ENCODE data around the gene OR1L4.

OR1L4 gene, protein sequence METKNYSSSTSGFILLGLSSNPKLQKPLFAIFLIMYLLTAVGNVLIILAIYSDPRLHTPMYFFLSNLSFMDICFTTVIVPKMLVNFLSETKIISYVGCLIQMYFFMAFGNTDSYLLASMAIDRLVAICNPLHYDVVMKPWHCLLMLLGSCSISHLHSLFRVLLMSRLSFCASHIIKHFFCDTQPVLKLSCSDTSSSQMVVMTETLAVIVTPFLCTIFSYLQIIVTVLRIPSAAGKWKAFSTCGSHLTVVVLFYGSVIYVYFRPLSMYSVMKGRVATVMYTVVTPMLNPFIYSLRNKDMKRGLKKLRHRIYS

GRCh38 chr9:122723690-122724089, at the start of gene OR1L4:
Gene OR1L4, plus strand, starts transcription at chr9:122723990. Its CDS starts 0 bp downstream, at chr9:122723990.
- TF ChIP-seq, protein P1, sequence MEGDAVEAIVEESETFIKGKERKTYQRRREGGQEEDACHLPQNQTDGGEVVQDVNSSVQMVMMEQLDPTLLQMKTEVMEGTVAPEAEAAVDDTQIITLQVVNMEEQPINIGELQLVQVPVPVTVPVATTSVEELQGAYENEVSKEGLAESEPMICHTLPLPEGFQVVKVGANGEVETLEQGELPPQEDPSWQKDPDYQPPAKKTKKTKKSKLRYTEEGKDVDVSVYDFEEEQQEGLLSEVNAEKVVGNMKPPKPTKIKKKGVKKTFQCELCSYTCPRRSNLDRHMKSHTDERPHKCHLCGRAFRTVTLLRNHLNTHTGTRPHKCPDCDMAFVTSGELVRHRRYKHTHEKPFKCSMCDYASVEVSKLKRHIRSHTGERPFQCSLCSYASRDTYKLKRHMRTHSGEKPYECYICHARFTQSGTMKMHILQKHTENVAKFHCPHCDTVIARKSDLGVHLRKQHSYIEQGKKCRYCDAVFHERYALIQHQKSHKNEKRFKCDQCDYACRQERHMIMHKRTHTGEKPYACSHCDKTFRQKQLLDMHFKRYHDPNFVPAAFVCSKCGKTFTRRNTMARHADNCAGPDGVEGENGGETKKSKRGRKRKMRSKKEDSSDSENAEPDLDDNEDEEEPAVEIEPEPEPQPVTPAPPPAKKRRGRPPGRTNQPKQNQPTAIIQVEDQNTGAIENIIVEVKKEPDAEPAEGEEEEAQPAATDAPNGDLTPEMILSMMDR (conservative IDR thresholded peaks at IDR 0.05; ENCODE audit: low read depth, low read length): no peak
- no peak for DNase-seq (ENCODE audit: low read depth)
- H3K4me3 ChIP-seq (ENCODE audit: low read length): no peak within 1 kb of the TSS

DNA sequence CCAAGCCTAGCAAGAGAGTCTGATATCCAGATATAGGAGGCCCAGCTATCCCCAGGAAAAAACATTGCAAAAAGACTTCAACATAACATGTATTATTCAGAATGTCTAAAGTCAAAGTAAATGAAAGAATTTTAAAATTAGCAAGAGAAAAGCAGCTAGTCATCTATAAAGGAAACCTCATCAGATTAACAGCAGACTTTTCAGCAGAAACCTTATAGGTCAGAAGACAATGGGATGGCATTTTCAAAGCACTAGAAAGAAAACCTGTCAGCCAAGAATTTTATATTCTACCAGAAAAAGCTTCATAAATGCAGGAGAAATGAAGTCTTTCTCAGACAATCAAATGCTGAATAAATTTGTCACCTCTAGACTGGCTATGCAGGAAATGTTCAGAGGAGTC, 38.9 kb upstream of the OR1L4 start:
- TF ChIP-seq, protein P1 (conservative IDR thresholded peaks at IDR 0.05; ENCODE audit: low read depth, low read length): no peak
- no peak for DNase-seq (ENCODE audit: low read depth)
- H3K4me3 ChIP-seq (ENCODE audit: low read length): no peak overlapping the region

DNA sequence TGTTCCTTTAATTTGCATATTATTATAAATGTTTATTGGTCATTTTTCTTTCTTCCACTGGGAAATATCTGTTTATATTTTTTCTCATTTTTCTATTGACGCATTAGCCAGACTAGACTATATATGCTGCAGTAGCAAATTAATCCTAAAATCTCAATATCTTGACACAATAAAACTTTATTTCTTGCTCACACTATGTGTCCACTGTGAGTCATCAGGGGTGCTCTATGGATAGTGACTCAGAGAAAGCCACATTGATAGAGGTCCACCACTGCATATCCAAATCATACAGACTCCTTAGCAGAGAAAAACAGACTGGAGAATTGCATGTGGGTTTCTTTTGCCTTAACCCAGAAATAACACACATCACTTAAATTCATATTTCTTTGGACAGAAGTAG, 28.1 kb upstream of the OR1L4 start:
- H3K4me3 ChIP-seq (ENCODE audit: low read length): no peak overlapping the region
- no peak for DNase-seq (ENCODE audit: low read depth)
- TF ChIP-seq, protein P1 (conservative IDR thresholded peaks at IDR 0.05; ENCODE audit: low read depth, low read length): no peak

- TF ChIP-seq, protein P1 (conservative IDR thresholded peaks at IDR 0.05; ENCODE audit: low read depth, low read length): no peak
- H3K4me3 ChIP-seq (ENCODE audit: low read length): no peak overlapping the region
- DNase-seq (ENCODE audit: low read depth): no peak
These were observed 5.8 kb upstream of the OR1L4 start for GRCh38 chr9:122718038-122718437.

DNA sequence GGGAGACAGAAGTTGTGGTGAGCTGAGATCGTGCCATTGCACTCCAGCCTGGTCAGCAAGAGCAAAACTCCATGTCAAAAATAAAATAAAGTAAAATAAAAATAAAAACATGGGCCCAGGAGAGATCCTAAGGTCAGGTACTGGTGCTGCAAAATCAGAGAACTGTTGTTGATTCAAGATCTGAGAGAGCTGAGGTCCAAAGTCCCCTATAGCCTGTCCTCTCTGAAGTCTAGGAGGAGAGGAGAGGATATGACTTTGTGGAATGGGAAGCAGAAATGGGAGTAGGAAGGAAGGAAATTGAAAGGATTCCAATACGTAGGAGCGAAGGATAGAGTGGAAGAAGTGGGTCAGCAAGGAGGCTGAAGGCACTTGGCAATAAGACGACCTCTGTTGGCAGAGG, 4.6 kb upstream of the OR1L4 start:
- TF ChIP-seq, protein P1 (conservative IDR thresholded peaks at IDR 0.05; ENCODE audit: low read depth, low read length): no peak
- H3K4me3 ChIP-seq (ENCODE audit: low read length): no peak overlapping the region
- DNase-seq (ENCODE audit: low read depth): no peak

GRCh38 chr9:122742003-122742402, 18.2 kb downstream of the OR1L4 start, which contains the start of gene OR1L6:
Gene OR1L6, plus strand, starts transcription at chr9:122742303. Its CDS starts 7,545 bp downstream, at chr9:122749848.
- TF ChIP-seq, protein P1 (conservative IDR thresholded peaks at IDR 0.05; ENCODE audit: low read depth, low read length): no peak
- H3K4me3 ChIP-seq (ENCODE audit: low read length): no peak within 1 kb of the TSS
- DNase-seq (ENCODE audit: low read depth): no peak

- no peak overlapping the region for H3K4me3 ChIP-seq (ENCODE audit: low read length)
- TF ChIP-seq, protein P1 (conservative IDR thresholded peaks at IDR 0.05; ENCODE audit: low read depth, low read length): no peak
- no peak for DNase-seq (ENCODE audit: low read depth)
These were observed 31.0 kb downstream of the OR1L4 start for GRCh38 chr9:122754825-122755224.

All from retinal pigment epithelial cell (primary cell).